ENCODE measurements around the gene RNF182.

The RNF182 gene

DNA sequence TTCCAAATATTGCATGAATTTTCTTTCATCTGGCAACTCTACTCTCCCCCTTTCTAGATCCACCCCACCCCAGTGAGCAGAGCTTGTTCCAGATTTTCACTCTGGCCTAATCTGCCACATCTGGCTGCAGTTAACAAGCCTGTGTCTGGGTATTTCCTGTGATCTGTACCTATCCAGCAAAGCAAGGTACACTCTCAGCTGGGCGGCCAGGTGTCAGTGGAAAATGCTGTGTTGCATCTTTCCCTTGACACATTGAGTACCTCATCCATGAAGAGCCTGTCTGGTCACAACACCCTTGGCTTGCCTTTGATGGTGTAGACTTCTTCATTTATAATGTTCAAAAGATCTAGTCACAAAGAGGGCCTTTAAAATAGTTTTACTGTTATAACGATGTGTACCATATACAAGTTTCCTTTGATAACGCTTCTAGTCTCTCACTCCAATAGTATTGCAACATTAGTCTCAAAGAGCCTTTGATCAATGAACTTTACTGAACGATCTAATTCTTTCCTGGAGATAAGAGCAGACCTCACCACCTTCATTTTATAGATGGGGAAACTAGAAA is 6.0 kb upstream of the RNF182 start:
- ATAC-seq, result no peak
- TF ChIP-seq CREB5 (CRISPR knock-in tag; IDR thresholded peaks at IDR 0.05; ENCODE audit: low read depth) (no peak), ZFP3 (CRISPR knock-in tag; IDR thresholded peaks at IDR 0.05) (no peak)

GRCh38 chr6:13919861-13920260 is 4.9 kb upstream of the RNF182 start:
- no peak for ATAC-seq
- TF ChIP-seq OSR1 (CRISPR knock-in tag; IDR thresholded peaks at IDR 0.05) (no peak), TCF4 (CRISPR knock-in tag; IDR thresholded peaks at IDR 0.05; ENCODE audit: borderline replicate concordance) (no peak), CSRNP3 (CRISPR knock-in tag; IDR thresholded peaks at IDR 0.05) (no peak)

GRCh38 chr6:13920552-13920951 is 4.2 kb upstream of the RNF182 start:
- ATAC-seq, result no peak
- TF ChIP-seq BACH2 (CRISPR knock-in tag; IDR thresholded peaks at IDR 0.05; ENCODE audit: borderline replicate concordance) (no peak), ZC3H10 (CRISPR knock-in tag; IDR thresholded peaks at IDR 0.05) (no peak), GLIS3 (CRISPR knock-in tag; IDR thresholded peaks at IDR 0.05) (no peak)
- TF ChIP-seq, protein P1, sequence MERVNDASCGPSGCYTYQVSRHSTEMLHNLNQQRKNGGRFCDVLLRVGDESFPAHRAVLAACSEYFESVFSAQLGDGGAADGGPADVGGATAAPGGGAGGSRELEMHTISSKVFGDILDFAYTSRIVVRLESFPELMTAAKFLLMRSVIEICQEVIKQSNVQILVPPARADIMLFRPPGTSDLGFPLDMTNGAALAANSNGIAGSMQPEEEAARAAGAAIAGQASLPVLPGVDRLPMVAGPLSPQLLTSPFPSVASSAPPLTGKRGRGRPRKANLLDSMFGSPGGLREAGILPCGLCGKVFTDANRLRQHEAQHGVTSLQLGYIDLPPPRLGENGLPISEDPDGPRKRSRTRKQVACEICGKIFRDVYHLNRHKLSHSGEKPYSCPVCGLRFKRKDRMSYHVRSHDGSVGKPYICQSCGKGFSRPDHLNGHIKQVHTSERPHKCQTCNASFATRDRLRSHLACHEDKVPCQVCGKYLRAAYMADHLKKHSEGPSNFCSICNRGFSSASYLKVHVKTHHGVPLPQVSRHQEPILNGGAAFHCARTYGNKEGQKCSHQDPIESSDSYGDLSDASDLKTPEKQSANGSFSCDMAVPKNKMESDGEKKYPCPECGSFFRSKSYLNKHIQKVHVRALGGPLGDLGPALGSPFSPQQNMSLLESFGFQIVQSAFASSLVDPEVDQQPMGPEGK (CRISPR knock-in tag; IDR thresholded peaks at IDR 0.05; ENCODE audit: borderline replicate concordance), result no peak

- ATAC-seq, result no peak
- TF ChIP-seq ARNTL (CRISPR knock-in tag; IDR thresholded peaks at IDR 0.05; ENCODE audit: borderline replicate concordance, low read depth) (no peak), OSR1 (CRISPR knock-in tag; IDR thresholded peaks at IDR 0.05) (no peak), ZNF70 (CRISPR knock-in tag; IDR thresholded peaks at IDR 0.05) (no peak), TOX (CRISPR knock-in tag; IDR thresholded peaks at IDR 0.05; ENCODE audit: borderline replicate concordance) (no peak), SNAI2 (CRISPR knock-in tag; IDR thresholded peaks at IDR 0.05) (no peak), ZFP30 (CRISPR knock-in tag; IDR thresholded peaks at IDR 0.05) (no peak), RARB (CRISPR knock-in tag; IDR thresholded peaks at IDR 0.05) (no peak), BACH2 (CRISPR knock-in tag; IDR thresholded peaks at IDR 0.05; ENCODE audit: borderline replicate concordance) (no peak), CSRNP3 (CRISPR knock-in tag; IDR thresholded peaks at IDR 0.05) (no peak), CSDC2 (CRISPR knock-in tag; IDR thresholded peaks at IDR 0.05) (no peak), GLIS3 (CRISPR knock-in tag; IDR thresholded peaks at IDR 0.05) (no peak), ZC3H10 (CRISPR knock-in tag; IDR thresholded peaks at IDR 0.05) (no peak), PPARA (CRISPR knock-in tag; IDR thresholded peaks at IDR 0.05; ENCODE audit: borderline replicate concordance) (no peak), TCF4 (CRISPR knock-in tag; IDR thresholded peaks at IDR 0.05; ENCODE audit: borderline replicate concordance) (no peak), ESRRG (CRISPR knock-in tag; IDR thresholded peaks at IDR 0.05) (no peak), CREB5 (CRISPR knock-in tag; IDR thresholded peaks at IDR 0.05; ENCODE audit: low read depth) (no peak), ZNF565 (CRISPR knock-in tag; conservative IDR thresholded peaks at IDR 0.05; ENCODE audit: low read depth) (no peak)
- TF ChIP-seq, protein P1 (CRISPR knock-in tag; IDR thresholded peaks at IDR 0.05; ENCODE audit: borderline replicate concordance), result no peak
- TF ChIP-seq, protein P2, sequence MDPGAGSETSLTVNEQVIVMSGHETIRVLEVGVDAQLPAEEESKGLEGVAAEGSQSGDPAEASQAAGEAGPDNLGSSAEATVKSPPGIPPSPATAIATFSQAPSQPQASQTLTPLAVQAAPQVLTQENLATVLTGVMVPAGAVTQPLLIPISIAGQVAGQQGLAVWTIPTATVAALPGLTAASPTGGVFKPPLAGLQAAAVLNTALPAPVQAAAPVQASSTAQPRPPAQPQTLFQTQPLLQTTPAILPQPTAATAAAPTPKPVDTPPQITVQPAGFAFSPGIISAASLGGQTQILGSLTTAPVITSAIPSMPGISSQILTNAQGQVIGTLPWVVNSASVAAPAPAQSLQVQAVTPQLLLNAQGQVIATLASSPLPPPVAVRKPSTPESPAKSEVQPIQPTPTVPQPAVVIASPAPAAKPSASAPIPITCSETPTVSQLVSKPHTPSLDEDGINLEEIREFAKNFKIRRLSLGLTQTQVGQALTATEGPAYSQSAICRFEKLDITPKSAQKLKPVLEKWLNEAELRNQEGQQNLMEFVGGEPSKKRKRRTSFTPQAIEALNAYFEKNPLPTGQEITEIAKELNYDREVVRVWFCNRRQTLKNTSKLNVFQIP (CRISPR knock-in tag; IDR thresholded peaks at IDR 0.05; ENCODE audit: borderline replicate concordance, low read depth), result no peak
- TF ChIP-seq, protein P3, sequence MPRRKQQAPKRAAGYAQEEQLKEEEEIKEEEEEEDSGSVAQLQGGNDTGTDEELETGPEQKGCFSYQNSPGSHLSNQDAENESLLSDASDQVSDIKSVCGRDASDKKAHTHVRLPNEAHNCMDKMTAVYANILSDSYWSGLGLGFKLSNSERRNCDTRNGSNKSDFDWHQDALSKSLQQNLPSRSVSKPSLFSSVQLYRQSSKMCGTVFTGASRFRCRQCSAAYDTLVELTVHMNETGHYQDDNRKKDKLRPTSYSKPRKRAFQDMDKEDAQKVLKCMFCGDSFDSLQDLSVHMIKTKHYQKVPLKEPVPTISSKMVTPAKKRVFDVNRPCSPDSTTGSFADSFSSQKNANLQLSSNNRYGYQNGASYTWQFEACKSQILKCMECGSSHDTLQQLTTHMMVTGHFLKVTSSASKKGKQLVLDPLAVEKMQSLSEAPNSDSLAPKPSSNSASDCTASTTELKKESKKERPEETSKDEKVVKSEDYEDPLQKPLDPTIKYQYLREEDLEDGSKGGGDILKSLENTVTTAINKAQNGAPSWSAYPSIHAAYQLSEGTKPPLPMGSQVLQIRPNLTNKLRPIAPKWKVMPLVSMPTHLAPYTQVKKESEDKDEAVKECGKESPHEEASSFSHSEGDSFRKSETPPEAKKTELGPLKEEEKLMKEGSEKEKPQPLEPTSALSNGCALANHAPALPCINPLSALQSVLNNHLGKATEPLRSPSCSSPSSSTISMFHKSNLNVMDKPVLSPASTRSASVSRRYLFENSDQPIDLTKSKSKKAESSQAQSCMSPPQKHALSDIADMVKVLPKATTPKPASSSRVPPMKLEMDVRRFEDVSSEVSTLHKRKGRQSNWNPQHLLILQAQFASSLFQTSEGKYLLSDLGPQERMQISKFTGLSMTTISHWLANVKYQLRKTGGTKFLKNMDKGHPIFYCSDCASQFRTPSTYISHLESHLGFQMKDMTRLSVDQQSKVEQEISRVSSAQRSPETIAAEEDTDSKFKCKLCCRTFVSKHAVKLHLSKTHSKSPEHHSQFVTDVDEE (CRISPR knock-in tag; IDR thresholded peaks at IDR 0.05), result no peak
Observed at GRCh38 chr6:13922750-13923149, 2.0 kb upstream of the RNF182 start.

All from SK-N-SH treated with all-trans-retinoic acid at 6 μM for 48 hours (cell line).